Measurements from ENCODE around the gene ATG9A.

The ATG9A gene

DNA sequence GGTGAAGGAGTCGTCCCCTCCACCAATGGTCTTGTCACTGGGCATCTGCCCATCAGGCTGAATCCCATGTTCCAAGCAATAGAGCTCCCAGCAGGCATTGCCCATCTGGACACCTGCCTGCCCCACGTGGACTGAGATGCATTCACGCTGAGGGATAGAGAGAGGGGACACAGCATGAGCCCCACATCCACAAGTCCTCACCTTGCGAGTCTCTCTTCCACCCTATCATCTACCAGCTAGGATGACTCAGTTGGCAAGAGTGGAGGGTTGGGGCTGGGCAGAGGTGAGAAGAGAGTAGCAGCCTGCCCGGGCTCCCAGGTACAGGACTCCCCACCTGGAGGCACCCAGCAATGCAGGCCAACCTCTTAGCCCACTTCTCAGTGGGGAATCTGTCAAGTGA is 22.6 kb upstream of the ATG9A start:
- peak; percentile 34 for DNase-seq

DNA sequence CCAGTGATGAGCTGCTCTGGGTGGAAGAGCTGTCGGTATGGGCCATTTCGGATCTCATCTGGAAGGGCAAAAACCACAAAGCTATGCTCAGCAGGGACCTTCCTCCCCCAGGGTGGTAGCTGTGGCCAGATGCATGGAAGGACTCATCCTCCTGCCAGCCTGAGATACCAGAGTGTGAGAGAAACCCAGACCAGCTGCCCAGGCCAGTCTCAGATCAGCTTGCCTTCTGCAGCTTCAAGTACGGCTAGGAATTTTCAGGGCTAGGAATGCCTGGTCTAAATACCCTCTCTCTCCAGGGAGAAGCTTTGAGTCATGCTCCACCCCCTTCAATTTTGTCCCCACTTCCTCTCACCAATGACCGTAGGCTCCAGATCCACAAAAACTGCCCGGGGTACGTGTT is 22.2 kb upstream of the ATG9A start:
- no peak for DNase-seq

DNA sequence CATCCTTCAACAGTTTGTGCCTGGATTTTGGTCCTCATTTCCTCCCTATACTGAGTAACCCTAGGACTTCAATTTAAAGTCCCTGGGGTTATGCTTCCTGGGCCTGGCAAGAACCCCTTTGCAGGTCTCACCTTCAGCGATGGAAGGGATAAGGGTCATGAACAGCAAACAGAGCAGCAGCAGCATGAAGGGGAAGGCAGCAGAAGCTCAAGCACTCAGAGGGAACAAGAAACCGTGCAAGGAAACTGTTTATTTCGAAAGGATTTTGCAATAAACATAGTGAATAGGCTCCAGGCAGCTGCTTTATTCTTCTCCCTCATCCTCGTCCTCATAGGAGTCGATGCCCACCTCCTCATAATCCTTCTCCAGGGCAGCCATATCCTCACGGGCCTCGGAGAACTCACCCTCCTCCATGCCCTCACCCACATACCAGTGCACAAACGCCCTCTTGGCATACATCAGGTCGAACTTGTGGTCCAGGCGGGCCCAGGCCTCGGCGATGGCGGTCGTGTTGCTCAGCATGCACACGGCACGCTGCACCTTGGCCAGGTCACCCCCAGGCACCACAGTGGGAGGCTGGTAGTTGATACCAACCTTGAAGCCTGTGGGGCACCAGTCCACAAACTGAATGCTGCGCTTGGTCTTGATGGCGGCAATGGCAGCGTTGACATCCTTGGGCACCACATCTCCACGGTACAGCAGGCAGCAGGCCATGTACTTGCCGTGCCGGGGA is 20.8 kb upstream of the ATG9A start:
- no peak for DNase-seq

DNA sequence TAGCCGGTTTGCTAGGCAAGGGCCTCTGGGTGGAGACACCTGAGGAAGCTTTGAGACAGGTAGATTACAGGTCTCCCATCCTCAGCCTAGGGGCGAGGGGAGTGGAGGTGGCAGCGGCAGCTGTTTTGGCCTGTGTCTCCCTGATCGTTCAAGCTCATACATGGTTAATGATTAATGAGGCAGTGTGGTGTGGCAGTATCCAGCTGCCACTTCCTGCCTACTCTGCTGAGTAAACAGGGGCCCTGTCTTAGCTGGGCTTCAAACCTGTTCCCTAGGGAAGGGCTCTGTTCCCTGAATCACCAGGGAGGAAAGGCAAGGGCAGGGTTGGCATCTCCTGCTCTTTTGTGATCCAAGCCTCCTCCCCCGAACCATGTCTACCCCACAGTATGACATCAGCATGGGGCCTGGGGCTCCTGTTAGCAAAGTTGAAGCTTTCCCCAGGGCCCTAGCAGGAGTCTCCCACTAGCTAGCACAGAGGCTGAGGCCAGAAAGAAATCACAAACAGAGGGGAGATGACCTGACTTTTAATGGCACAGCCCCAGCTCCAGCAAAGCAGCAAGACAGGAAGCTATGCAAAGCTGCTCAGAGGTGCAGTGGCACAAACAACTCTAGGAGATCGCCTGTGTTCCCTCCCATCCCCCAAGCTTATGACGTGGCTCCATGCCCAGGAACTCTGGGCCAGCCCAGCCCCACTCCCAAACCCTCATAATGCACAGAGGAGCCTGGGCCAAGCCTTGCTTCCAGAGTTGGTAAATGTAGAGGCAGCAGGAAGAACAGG is 20.0 kb upstream of the ATG9A start:
- DNase-seq: peak; percentile 62

DNA sequence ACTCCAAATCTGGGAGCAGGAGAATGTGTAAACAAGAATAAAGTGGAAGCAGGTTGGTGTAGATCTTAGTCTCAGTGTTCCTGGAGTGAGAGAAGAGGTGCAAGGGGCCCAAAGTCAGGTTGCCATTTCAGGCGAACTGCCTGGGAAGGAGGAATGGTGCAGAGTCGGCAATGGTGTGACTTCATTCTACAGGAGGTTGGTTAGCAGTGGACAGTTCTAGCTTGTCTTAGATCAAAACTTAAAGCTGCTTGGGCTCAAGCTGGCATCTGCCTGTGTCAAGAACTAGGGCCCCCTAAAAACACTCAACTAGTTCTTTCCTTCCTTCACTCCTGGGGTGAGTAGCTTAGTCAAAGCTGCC is 19.4 kb upstream of the ATG9A start:
- no peak for DNase-seq

DNA sequence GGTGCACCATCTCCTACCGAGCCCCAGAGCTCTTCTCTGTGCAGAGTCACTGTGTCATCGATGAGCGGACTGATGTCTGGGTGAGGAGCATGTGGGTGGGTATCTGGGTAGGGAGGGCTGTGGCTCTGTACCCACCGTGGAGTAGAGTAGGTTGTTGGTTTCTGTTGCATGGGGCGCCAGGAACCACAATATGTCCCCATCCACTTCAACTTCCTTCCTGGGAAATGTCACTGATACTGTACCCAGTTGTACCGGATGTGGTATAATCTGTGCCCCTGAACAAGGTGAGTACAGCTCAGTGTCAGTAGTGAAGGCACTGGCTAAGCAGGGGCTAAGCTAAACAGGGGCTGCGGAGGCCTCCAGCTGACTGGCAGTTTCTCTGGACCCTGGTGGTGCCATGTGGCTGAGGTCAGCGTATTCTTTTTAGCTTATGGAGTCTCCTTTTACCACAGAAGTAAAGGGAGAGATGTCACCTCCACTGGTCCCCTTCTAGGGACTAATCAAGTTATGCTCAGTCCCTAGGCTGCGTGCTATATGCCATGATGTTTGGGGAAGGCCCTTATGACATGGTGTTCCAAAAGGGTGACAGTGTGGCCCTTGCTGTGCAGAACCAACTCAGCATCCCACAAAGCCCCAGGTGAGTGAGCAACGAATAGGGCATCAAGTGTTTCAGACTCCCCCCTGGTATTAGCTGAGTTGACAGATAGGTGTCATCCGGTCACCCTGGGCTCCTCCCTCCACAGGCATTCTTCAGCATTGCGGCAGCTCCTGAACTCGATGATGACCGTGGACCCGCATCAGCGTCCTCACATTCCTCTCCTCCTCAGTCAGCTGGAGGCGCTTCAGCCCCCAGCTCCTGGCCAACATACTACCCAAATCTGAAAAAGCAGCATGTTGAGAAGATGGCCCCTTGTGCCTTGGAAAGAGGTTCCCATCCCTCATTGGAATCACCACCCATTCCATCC is 18.5 kb upstream of the ATG9A start:
- DNase-seq: peak; percentile 83

DNA sequence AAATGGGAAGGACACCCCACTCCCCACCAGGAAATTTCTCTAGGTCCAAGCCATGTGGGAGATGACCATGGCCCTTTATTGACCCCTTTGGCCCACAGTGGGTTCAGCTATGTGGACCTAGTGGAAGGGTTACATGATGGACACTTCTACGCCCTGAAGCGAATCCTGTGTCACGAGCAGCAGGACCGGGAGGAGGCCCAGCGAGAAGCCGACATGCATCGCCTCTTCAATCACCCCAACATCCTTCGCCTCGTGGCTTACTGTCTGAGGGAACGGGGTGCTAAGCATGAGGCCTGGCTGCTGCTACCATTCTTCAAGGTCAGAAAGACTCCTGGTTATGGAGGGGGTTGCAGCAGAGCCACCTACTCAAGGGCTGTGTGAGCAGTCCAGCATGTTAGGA is 17.1 kb upstream of the ATG9A start:
- no peak for DNase-seq

DNA sequence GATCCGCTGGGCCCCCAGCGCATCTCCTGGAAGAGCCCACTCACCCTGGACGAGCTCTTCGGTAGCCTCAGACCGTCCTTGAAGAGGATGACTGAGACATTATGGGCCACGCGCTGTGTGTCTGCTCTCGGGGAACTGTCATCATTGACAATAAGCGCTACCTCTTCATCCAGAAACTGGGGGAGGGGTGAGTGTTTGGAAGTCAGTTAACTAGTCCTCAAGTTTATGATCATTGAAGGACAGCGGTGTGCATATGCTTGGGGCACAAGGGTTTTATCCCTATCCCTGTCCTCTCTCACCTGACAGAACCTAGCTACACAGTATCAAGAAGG is 16.4 kb upstream of the ATG9A start:
- DNase-seq: no peak

DNA sequence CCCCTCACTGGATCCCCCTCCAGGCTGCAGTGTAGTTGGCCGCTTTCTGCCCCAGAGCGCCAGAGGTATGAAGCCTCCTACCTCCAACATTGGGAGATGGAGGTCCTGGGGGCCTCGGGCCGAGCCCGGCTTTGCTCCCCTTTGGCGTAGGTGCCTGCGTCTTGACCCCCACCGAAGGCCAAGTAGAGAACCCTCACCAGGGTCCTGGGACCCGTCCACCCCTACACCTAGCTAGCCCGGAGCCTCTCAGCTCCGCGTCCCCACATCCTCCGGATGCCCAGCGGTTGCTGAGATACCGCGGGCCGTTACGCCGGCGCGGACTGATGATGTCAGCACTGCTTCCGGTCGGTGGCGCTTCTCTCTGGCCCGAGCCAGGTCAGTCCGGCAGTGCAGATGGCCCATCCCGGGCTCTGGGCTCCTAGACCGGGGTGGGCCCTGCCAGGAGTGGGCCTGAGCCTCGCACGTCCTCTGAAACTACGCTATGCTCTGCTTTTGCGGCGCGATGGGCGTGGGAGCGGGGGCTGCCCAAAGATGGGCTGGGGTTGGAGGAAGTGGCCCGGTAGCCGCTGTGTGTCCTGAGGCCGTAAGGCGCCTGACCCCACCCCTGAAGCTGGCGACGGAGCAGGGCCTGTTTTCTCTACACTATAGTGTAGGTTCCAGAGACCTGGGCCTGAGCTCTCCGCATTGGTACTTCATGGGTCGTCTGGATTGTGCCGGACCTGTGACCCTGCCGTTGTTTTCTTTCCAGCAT is 15.9 kb upstream of the ATG9A start, which contains the start of the genes GLB1L and STK16:
Gene GLB1L, minus strand, starts transcription at position 297 of the 751 bp plus-strand sequence. CDS start 1,871 bp downstream, outside the sequence.
Gene STK16, plus strand, starts transcription at position 332 of the 751 bp plus-strand sequence. CDS start 521 bp downstream, outside the sequence.
- peak; percentile 93 for DNase-seq

DNA sequence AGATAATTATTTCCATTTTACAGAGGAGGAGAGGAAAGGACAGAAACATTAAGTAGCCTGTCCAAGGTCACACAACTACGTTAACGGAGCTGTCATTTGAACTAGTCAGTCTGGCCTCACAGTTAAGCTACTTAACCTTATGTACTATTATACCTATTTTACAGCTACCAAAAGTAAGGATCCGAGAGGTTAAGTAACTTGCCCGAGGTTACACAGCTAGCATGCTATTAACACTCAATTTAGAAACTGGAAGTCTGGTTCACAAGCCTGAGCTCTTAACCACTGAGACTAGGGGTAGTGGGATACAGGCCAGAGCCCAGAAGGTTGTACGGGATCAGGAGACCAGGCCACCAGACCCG is 15.3 kb upstream of the ATG9A start:
- DNase-seq: no peak

DNA sequence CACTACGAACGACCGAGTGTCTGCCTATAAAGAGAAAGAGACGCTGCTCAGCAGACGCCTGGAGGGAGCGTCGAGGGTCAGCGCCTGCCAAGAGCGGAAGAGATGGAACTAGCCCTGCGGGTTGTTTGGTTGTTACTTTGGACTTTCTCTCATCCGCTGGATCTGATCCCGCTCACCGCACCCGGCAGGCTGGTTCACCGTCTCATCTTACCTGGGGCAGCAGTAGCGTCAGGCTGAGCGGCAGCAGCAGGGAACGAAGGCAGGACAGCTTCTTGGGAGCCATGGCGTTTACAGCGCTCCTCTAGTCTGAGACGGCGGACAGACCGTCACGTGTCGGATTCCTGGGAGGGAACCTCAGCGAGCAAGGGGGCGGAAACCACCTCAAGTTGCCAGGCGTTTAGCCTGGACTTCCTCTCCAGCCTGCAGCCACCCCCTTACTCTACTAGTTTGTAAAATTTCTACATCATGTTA is 13.9 kb upstream of the ATG9A start:
- DNase-seq: no peak

DNA sequence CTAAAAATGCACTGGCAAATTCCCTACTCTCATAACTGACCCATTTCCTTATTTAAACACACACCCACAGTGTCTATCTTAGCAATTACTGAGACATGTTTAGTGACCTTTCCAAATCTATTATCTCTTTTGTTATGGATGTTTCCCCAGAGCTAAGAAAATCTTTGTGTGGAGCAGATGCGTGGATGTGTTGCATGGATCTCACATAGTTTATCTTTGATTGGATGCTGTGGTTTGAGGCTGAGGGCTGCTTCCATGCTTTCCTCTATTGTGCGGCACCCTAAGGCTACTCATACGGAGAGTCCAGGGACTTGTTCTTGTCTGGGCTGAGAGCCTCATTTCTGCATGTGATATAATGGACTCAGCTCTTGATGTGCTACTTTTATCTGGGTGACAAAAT is 4.9 kb upstream of the ATG9A start:
- no peak for DNase-seq

DNA sequence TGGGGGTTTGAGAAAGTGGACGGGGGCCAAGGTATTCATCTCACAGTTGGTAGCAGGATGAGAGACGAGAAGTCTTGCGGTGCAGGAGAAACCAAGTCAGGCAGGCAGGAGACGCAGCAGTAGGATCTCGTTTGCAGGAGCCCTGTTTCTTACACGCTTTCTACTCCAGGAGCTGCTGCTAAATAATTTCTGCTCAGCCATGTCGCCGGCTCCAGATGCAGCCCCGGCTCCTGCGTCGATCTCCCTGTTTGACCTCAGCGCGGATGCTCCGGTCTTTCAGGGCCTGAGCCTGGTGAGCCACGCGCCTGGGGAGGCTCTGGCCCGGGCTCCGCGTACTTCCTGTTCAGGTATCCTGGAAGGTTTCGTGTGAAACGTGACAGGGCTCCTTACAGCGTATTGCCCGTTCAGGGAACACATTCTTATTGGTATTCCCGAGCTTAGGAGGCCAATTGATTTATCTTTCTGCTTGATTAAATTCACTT is 664 bp upstream of the ATG9A start:
- peak; percentile 65 for DNase-seq

DNA sequence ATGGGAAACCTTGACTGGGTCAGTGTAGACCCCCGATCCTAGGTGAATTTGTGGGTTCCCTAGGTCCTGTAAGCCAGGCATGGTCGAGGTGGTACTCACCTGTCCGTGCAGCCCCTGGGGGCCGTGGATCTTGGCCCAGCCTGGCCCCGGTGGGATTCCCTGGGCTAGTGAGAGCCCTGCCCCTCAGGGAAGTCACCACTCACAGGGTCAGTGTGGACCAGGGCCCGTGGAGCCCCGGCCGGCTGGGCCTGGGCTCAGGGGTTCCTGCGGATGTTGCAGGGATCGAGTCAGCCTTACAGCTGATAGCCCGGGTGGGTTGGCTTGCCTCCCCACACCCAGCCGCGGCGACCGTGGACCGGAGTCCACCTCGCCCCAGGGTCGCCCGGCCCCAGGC is 528 bp downstream of the ATG9A start:
- DNase-seq: no peak

DNA sequence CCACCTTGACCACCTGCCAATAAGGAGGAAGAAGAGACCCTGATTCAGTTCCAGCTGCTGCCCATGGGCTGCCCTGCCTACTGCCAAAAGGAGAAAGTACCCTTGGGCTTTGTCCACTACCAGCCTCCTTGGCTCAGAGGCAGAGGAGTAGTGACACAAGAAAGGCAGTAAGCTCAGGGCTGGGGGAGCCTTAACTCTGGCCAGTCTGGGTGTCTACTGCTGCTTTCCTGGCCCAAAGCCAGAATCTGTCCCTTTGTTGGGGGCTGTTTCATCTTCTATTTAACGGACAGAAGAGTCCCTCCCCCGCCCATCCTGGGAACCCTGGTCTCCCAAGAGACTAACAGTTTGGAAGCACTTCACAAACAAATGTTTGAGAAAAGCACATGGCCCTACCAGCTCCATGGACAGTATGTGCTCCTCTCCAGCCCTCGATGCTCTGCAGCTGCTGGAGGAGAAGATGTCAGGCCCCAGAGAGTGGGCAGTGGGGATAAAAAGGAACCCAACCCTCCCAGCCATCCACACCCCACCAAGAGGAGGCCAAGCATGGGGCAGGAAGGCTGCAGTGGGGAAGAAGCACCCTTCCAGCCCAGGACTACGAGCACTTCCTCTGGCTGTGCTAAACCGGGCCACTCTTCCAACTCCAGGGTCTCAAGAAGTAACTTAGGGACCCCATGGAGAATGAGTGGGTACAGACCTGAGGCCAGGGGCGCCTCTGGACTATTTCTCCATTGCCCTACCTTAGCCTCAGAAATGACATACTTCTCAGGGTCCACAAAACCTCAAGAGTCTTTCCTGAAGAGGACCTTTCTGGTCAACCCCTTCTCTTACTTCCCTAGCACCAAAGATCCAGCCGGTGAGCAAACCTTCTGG is 1.2 kb downstream of the ATG9A start:
- DNase-seq: no peak

DNA sequence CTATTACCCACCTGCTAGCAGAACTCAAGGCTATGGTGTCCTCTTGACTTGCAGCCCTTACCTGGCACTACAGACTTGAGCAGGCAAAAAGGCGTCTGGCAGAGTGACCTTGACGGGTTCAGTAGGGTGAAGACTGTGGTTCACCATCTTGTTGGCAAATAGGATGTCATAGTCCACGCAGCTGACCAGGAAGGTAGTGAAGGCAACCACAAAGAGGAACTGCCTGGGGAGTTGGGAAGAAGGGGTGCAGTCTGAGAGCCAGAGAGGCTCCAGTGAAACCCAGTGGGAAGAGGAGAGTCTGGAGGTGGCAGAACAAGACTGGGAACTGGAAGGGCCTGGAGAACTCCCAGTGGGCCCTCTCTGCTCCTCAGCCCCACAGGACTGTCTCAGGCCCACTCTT is 4.1 kb downstream of the ATG9A start:
- no peak for DNase-seq

DNA sequence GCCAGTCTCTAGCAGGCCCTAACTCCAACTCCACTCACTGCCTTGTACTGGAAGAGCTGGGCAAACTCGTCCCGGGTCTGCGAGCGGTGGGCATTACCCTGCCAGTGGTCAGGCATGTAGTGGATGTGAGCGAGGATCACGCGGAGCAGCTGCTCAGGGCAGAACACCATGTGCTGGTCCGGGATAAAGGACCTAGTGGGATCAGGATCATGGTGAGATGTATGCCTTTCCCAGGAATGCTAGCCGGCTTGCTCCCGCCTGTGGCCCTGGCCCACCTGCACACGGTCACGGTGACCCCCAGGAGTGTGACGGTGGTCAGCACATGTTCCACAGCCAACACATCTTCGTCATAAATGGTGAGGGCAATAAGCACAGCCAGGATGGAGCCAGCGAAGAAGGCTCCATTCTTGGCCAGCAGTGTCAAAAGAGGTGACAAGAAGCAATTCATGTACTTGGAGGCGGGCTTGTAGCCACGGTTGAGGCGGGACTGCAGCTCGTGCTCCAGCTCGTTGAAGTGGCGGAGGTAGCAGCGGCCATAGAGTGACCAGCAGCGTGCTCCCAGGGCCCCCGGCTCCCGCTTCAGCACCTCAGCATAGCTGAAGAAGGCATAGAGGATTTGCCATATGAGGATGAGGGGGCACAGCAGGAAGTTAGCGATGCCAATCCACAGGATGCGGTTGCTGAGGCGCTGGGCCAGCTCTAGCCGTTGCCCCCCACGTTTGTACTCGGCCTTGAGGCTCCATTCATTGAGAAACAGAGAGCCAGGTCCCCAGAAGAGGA is 5.4 kb downstream of the ATG9A start:
- no peak for DNase-seq

DNA sequence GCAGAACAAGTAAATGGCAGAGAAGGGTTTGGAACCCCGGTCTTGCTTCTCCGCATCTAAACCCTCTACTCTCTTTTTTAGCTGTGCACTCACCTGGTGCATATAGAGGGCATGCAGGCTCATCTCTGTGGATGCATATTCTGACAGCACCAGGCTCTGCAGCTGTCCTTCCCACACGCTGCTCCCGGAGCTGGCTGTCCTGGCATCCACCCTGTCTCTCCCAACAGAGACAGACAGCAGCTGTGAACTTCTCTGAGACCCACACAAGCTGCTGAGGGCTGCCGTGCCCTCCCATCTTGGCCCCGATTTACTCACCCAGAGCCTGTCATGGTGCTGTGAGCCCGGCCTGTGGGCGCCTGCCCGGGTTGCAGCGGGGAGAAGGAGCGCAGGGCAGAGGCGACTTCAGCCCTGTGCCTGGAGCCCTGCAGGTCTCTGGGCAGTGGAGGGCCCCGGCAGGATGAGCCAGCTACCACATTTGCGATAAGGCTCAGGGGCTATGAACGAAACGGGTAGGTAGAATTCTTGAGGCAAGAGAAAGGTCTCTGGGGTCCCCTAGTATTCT is 7.4 kb downstream of the ATG9A start:
- no peak for DNase-seq

DNA sequence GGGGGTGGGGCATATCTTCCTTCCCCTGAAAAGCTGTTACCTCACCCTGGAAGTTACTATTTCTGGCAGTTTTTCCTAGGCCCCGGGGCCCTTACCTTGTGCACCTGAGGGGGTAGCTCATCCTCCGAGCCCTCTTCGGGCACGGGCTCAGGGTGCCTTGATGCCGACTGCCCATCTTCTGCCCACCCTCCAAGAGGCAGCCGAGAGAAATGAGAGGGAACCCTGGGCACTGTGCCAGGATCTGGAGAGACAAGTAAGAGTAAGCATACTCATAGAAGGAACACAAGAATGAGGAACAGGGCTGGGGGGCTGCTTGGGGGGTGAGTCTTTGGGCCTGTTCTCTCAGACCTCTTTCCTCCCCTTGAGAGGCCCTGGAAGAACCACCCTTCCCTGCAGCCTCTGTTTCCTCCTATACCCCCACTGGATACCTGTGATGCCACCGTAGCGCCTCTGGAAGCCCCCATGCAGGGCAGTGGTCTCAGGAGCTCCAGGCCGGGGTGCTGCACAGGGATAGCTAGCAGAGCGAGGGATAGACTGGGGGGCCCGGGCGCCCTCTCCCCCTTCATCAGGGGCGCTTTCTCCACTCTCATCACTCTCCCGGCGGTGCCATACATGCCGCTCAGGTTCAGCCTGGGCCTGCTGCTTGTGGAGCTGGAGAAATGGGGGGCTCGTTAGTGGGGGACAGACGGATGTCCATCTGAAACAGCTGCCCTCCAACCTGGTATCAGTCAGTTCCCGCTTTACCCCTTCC is 8.6 kb downstream of the ATG9A start:
- no peak for DNase-seq

Data from activated CD4-positive, alpha-beta T cell treated with anti-CD3 and anti-CD28 coated beads, Interleukin-2, amount 50 U/mL, for 16 hours (primary cell).